Coronary artery (tissue), 2 donors: ENCODE data around the gene LPP.

Experiments
- DNase-seq: peaks from one replicate; pipeline ENCODE4 v3.0.0-alpha.2; 2017; ENCODE audit warnings: low spot score
- H3K27ac ChIP-seq, 2 donors: fragments of 200-600 bp; sonication (generic); one replicate each; pipeline ENCODE4 v1.5.1; 2016 to 2019
- H3K4me3 ChIP-seq: fragments of 200-600 bp; sonication (generic); 2 replicates; pipeline ENCODE4 v1.5.1; 2016; ENCODE audit warnings: mild to moderate bottlenecking, moderate library complexity
- CTCF ChIP-seq: fragments of 200-600 bp; sonication (generic); IDR thresholded peaks from one replicate; pipeline ENCODE4 v1.5.1; 2019; ENCODE audit warnings: antibody characterized with exemption

The LPP gene

GRCh38 chr3:188513662-188514328, 359.8 kb downstream of the LPP start:
- no peak for DNase-seq
- TF ChIP-seq CTCF: no peak
- Histone ChIP-seq H3K4me3 (no peak overlapping the region), H3K27ac (no peak overlapping the region)

GRCh38 chr3:188516515-188516914, 362.6 kb downstream of the LPP start:
- DNase-seq: no peak
- no peak for TF ChIP-seq CTCF
- H3K4me3 ChIP-seq: no peak overlapping the region
- no peak overlapping the region for H3K27ac ChIP-seq

- no peak overlapping the region for H3K4me3 ChIP-seq
- DNase-seq: no peak
- H3K27ac ChIP-seq: no peak overlapping the region
- no peak for TF ChIP-seq CTCF
Observed at GRCh38 chr3:188518416-188518815, 364.5 kb downstream of the LPP start.

GRCh38 chr3:188518835-188519452, 365.0 kb downstream of the LPP start:
- TF ChIP-seq CTCF: no peak
- no peak for DNase-seq
- Histone ChIP-seq H3K27ac (no peak overlapping the region), H3K4me3 (no peak overlapping the region)

DNA sequence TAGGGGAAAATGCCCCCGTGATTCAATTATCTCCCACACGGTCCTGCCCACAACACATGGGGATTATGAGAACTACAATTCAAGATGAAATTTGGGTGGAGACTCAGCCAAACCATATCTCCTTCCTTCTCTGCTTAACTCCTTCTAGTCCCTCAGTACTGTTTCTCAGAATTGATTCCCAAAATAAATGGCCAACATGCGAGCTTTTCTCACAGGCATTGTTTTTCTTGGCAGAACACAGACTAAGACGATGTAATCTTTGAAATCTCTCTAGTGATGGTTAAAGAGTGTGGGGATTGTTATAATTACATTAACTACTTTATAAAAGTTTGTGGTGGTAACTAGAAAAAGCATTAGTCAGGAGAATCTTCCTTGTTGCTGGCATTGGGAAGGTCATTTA, 366.5 kb downstream of the LPP start:
- Histone ChIP-seq H3K4me3 (no peak overlapping the region), H3K27ac (peak overlapping the region in 1 of 2 donors; percentile 20)
- no peak for TF ChIP-seq CTCF
- no peak for DNase-seq

GRCh38 chr3:188522115-188522514, 368.2 kb downstream of the LPP start:
- no peak overlapping the region for H3K4me3 ChIP-seq
- no peak overlapping the region for H3K27ac ChIP-seq
- no peak for TF ChIP-seq CTCF
- DNase-seq: no peak

GRCh38 chr3:188523291-188523690, 369.3 kb downstream of the LPP start:
- Histone ChIP-seq H3K4me3 (no peak overlapping the region), H3K27ac (no peak overlapping the region)
- no peak for TF ChIP-seq CTCF
- DNase-seq: no peak
